ENCODE measurements around the gene EFHD2.
A peak's percentile ranks its signal among the peaks of the same experiment; 100 is the strongest.
"Not testable (repeated sequence)": the region's sequence is repeated elsewhere in the genome, so short reads cannot be mapped to it uniquely, and the experiment has no call there.

The EFHD2 gene

DNA sequence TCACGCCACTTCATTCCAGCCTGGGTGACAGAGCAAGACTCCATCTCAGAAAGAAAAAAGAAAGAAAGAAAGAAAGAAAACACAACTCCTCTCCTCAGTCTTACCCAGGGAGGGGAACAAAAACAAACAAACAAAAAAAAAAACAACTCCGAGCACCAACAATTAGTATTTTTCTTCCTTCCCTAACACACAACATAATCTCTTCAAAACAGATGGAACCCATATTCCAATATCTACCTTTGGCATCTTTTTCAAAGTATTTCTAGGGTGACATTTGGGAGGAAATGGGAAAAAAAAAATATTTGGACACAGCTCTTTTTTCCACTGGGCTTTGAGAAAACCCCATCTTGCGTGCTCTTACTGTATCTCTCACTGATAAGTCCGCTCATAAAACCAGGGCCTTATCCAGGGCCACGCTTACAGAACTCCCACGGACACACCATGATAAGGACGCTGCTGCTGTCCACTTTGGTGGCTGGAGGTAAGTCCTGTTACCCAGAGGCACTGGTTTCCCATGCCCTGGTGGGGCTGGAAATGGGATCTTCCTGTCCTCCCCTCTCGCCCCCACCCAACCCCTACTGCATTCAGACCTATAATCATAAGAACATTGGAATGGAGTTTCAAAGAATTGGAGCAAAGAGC lies 46.7 kb downstream of the EFHD2 start, which contains the start of gene CELA2A:
CELA2A (plus strand) TSS at position 420 of the 642 bp plus-strand sequence; CDS start at position 442, 22 bp downstream.
- no peak for DNase-seq

DNA sequence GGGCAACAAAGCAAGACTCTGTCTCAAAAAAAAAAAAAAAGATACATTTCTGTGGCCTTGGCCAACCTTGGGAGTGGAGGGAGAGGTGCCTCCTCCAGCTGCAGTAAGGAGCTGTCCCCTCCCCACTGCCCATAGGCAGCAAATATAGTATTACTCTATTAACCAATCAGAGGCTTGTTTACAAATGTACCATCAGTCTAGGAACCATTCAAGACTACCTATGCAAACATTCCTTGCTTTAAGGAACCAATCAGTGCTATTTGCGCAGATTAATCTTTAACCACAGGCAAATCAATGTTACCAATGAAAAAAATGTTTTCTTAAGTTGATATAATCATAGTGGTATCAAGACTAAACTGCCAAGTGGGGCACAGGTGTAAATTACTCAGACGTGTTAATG lies 47.9 kb downstream of the EFHD2 start:
- DNase-seq = no peak

DNA sequence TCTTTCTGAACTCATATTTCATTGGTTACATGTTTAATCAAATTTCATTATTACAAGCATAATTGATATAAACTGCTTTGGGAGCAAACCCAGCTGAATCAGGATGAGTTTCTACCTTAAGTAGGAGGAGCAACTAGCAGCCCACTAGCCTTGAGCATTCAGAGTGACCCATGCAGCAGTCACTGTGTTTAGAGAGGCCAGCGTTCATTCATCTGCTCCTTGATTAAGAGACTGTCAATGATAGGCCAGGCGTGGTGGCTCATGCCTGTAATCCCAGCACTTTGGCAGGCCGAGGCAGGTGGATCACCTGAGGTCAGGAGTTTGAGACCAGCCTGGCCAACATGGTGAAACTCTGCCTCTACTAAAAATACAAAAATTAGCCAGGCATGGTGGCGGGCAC lies 48.7 kb downstream of the EFHD2 start:
- DNase-seq = not testable (repeated sequence)

DNA sequence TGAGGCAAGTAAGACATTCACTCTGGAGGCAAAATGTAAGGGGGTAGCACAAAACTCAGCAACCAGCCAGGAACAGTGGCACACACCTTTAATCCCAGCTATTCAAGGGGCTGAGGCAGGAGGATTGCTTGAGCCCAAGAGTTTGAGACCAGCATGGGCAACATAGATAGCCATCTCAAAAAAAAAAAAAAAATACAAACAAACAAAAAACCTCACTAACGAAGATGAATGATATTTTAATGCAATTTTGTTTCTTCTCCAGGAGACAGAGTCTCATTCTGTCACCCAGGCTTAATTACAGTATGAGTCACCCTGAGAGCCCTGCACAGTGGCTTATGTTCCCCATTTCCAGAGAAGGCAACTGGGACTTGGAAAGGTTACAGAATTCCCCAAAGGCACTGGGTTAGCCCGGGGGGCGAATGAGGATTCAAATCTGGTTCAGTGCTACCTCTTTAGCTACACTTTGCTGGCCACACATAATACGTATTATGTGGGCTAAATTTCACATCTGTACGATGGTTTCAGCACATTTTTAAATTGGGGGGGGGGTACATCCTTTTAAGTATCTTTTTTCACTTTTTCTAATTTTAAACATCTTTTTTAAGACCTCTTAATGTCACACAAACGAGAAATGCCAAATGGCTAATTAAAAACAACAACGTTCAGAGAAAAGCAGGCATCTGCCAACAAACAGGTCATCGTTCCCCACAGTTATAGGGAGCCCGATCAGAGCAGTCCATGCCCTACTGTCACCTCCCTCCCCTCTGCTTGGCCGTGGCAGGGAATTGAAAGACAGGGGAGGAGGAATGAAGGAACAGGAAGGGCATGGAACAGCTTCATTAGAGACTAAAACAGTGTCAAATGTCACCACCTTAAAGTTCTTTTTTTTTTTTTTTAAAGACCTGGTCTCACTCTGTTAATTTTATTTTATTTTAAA lies 50.4 kb downstream of the EFHD2 start:
- no peak for DNase-seq

DNA sequence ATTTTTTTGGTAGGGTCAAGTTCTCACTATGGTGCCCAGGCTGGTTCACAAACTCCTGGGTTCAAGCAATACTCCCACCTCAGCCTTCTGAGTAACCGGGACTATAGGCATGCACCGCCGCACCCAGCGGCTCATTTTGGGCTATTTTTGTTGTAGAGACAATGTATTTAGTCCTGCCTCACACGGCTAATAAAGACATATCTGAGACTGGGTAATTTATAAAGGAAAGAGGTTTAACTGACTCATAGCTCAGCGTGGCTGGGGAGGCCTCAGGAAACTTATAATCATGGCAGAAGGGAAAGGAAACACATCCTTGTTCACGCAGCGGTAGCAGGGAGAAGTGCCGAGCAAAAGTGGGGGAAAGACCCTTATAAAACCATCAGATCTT lies 51.0 kb downstream of the EFHD2 start:
- no peak for DNase-seq

DNA sequence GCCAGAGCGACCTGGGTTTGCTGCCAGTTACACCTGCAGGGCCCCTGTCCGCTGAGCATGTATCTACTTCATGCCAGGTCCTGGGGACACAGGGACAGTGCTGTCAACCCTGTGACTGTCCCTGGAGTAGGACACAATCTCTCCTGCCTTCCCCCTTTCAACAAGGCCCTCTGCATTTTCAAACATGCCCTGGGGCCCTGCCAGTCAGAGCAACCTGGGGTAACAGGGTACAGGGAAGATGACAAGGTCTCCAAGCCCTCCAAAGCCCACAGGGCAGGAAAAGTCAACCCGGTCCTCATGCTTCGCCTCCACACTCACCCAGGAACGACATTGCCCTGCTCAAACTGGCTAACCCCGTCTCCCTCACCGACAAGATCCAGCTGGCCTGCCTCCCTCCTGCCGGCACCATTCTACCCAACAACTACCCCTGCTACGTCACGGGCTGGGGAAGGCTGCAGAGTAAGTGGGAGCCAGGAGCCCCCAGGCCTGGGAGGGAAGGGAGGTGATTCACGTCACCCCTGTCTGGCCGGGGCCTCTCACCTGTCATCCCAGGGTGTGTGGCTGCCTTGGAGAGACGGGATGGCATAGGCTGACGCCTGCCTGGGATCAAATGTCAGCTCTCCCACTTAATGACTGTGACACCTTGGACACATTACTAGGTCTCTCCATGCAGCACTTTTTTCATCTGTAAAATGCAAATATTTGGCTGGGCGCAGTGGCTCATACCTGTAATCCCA lies 53.5 kb downstream of the EFHD2 start:
- DNase-seq = not testable (repeated sequence)

DNA sequence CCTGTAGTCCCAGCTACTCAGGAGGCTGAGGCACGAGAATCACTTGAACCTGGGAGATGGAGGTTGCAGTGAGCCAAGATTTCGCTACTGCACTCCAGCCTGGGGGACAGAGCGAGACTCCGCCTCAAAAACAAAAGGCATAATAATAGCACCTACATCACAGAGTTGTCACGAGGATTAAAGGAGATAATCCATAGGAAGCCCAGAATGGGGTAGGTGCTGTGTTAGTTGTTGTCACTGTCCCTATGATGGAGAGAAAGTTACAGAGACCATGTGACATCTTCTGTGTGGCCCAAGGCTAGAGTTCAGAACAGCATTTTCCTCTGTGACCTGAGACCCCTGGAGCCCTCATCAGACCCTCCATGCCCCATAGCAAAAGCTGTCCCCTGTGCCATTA lies 54.2 kb downstream of the EFHD2 start:
- DNase-seq = not testable (repeated sequence)

DNA sequence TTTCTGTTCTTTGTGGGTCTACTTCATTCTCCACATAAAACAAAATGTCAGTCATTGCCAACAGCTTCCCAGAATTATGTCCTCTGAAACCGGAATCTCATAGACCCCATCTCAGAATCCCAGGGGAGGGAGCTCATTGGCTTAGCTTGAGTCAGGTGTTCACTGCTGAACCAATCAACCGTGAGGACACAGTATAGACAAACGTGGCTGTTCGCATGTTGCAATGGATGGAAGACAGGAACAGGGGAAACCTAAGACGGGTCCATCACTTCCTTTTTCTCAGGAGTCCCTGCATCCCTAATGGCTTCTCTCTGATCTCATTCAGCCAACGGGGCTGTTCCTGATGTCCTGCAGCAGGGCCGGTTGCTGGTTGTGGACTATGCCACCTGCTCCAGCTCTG lies 56.0 kb downstream of the EFHD2 start:
- DNase-seq = no peak

DNA sequence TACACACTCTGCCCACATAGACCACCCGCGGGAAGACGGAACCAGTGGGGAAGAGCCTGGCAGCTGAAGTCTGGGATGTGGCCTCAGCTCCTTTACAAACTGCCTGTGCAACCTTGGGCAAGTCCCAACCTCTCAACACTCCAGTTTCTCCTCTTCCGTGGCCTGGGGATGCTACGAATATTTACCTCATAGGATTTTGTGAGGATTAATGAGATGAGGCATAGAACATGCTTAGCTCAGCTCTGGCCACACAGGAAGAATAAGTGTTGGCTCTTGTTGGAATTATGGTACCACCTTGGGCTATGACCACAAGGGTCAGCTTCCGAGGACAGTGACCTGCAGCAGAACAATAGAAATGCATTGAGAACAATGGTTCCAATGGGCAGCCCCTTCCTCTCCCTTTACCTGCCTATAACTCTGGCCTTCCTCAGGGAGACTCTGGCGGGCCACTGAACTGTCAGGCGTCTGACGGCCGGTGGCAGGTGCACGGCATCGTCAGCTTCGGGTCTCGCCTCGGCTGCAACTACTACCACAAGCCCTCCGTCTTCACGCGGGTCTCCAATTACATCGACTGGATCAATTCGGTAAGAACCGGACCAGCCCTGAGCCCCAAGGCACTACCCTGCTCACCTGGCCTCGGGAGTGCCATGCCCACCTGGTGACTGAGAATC lies 57.4 kb downstream of the EFHD2 start:
- DNase-seq = not testable (repeated sequence)

DNA sequence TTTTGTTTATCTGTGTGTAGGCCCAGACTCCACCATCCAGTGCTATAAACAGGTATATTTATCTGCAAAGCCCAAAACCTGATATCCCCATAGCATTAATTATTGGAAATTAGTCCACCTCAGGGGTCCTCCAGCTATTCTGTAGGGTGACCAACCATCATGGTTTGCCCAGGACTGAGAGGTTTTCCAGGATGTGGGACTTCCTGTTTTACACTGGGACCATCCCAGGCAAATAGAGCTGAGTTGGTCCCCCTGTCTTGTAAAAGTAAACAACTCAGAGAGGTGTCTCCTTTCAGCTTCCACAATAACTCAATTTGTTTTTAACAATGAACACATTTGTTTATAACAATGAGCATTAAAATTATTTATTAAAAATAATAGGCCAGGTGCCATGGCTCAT lies 58.5 kb downstream of the EFHD2 start:
- no peak for DNase-seq

DNA sequence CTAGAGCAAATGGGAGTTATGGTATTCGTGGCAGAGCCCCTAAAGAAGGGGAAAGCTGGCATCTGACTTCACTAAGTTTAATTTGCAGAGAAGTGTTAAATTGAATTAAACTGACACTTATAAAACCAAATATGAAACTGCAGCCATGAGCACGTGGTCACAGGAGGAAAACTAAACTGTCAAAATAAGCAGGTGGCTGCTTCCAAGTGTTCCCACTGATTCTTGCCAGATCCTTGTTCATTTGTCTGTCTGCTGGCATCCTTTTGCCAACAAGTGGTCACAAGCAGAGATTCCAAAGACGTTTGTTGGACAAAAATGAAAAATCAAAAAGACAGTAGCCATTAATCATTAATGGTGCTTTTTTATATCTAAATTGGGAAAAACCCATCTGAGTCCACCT lies 59.7 kb downstream of the EFHD2 start:
- no peak for DNase-seq

DNA sequence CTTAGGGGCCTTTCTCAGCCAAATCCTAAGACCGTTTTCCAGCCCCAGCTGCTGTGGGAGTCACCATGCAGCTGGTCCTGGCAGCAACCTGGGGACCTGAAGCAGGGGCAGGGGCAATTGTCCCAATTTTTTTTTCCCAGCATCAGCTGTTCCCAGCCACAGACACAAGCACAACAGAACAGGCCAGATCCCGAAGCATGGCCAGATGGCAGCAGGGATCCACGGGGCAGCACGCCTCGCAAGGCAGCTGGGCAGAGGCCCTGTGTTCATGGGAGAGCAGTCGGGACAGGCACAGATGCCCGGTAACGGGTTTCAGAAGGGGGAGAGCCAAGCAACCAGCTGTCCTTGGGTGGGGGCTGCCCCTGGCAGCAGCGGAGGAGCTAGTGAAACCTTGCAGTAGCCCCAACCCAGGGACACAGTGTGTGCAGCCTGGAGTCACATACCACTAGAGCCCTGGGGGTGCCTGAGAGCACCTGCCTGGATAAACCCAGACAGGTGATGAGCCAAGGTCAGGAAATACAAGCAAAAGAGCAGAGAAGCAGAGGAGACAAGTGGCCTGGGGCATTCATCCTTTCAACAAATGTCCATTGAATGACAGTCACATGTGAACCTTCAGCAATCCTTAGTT lies 60.2 kb downstream of the EFHD2 start:
- peak; percentile 57 for DNase-seq

DNA sequence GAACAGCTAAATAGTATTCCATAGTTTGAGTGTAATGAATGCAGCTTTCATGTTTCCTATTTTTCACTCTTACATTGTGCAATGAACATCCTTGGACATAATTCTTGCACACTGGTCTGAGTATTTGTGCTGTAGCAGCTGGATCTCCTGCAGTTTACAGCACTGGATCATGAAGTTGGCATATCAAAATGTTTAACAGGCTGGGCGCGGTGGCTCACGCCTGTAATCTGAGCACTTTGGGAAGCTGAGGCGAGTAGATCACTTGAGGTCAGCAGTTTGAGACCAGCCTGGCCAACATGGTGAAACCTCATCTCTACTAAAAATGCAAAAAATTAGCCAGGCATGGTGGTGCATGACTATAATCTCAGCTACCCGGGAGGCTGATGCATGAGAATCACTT lies 61.4 kb downstream of the EFHD2 start:
- not testable (repeated sequence) for DNase-seq

DNA sequence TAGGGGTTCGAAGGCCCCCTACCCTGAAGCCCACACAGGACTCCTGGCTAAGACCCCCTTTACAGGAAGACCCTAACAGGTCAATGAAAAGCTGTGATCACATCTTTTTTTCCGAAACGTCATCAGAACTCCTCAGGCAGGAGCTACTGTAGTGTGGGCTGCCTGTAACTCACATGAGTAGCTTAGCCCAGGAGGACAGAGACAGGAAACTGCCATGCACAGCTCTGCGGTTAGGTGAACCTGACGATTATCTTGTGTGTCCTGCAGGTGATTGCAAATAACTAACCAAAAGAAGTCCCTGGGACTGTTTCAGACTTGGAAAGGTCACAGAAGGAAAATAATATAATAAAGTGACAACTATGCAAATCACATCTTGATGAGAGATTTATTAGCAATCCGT lies 62.0 kb downstream of the EFHD2 start:
- DNase-seq = not testable (repeated sequence)

DNA sequence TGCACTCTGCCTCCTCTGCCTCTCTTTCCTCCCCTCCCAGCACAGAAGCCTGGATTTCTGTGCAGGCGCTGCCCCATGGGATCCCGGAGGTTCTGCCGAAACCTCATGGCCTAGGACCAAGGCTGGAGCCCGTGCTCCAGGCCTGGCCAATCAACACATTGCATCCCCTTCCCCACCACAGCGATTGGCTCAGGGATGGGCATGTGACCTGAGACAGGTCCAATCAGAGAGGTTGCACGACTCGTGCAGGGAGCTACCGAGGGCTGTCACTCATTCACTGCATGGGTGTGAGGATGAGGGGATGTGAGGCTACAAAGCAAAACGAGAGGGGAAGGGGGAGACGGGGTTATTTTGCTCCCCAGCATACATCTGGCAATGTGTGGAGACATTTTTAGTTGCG lies 62.9 kb downstream of the EFHD2 start:
- DNase-seq = no peak

DNA sequence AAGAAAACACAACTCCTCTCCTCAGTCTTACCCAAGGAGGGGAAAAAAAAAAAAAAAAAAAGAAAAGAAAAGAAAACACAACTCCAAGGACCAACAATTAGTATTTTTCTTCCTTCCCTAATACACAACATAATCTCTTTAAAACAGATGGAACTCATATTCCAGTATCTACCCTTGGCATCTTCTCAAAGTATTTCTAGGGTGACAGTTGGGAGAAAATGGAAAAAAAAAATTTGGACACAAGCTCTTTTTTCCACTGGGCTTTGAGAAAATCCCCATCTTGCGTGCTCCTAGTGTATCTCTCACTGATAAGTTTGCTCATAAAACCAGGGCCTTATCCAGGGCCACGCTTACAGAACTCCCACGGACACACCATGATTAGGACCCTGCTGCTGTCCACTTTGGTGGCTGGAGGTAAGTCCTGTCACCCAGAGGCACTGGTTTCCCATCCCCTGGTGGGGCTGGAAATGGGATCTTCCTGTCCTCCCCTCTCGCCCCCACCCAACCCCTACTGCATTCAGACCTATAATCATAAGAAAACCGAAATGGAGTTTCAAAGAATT lies 66.1 kb downstream of the EFHD2 start, which contains the start of gene CELA2B:
CELA2B (plus strand) TSS at position 353 of the 563 bp plus-strand sequence; CDS start at position 375, 22 bp downstream.
- no peak for DNase-seq

DNA sequence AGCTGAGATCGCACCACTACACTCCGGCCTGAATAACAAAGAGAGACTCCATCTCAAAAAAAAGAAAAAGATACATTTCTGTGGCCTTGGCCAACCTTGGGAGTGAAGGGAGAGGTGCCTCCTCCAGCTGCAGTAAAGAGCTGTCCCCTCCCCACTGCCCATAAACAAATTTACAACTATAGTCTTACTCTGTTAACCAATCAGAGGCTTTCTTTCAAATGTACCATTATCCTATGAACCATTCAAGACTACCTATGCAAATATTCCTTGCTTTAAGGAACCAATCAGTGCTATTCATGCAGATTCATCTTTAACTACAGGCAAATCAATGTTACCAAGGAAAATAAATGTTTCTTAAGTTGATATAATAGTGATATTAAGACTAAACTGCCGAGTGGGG lies 67.2 kb downstream of the EFHD2 start:
- DNase-seq = no peak

DNA sequence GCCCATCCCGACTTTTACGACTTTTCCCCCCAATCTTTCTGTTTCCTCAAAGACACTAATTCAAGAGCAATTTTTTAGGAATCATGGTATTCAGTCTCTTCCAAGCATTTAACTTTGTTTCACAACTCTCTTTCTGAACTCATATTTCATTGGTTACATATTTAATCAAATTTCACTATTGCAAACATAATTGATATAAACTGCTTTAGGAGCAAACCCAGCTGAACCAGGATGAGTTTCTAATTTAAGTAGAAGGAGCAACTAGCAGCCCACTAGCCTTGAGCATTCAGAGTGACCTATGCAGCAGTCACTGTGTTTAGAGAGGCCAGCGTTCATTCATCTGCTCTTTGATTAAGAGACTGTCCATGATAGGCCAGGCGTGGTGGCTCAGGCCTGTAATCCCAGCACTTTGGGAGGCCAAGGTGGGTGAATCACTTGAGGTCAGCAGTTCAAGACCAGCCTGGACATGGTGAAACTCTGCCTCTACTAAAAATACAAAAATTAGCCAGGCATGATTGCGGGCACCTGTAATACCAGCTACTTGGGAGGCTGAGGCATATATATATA lies 68.0 kb downstream of the EFHD2 start:
- no peak for DNase-seq
